ENCODE data around the gene MSRB1. TPM values are rescaled to one million over a fixed set of nuclear protein-coding genes. Genes with fewer than 3 reads are reported as not detected.

The MSRB1 gene
- total and polyA plus RNA-seq, 2 of the 13 experiments (the other 11 are each of a cell fraction or from before 2014, with no cell fraction given), result 32.1 to 75.4 TPM

DNA sequence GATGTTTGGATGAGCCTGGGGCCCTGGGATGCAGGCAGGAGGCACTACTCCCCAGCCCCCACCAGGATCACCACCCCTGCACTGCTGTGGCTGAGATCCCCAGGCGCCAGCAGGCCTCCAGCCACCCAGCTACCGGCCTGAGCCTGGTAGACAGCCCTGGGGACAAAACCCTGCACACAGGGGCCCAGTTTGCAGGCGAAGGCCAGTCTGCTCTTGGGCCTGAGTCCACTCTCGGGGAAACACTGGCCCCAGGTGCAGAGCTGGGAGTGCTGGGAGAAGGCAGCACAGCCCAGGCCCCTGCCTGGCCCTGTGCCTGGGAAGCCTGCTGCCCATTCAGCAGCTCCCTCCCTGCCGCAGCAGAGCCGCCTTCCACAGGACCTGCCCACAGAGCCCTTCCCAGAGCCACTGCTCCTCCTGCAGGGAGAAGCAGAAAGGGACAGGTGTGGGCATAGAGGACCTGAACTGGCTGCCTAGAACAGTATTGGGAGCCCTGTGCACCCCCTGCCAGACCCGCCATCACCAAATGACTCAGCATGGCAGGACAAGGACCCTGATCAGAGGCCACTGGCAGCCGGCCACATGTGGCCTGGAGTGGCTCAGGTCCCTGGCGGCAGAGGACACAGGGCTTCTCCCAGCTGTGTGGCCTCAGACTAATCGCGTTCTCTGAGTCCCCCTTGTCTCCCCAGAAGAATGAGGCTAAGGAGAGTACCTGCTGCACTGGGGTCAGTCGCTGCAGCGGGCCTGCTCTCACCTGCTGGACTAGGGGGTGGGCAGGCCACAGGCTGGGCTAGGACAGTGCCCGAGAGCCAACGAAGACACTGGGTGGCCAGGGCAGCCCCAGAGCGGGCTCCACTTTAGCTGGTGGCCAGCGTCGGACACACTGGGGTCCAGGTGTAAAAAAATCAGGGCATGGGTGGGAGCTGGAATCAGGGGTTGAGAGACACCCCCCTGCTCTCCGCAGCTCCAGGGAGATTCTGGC lies 10.7 kb downstream of the MSRB1 start (continued):
- no peak for TF ChIP-seq SOX6 (IDR thresholded peaks at IDR 0.05)
- TF ChIP-seq SOX6 (CRISPR knock-in tag; IDR thresholded peaks at IDR 0.05), result no peak
- TF ChIP-seq TAF15 (IDR thresholded peaks at IDR 0.05; ENCODE audit: low read depth, low read length, poor library complexity, severe bottlenecking), result no peak
- no peak for TF ChIP-seq ZNF17 (CRISPR knock-in tag; IDR thresholded peaks at IDR 0.05)
- TF ChIP-seq ZNF557 (CRISPR knock-in tag; IDR thresholded peaks at IDR 0.05), result no peak
- no peak for TF ChIP-seq ZNF703 (CRISPR knock-in tag; IDR thresholded peaks at IDR 0.05; ENCODE audit: borderline replicate concordance)
- no peak for TF ChIP-seq ZNF496 (CRISPR knock-in tag; IDR thresholded peaks at IDR 0.05; ENCODE audit: insufficient replicate concordance)
- TF ChIP-seq DNMT1 (CRISPR knock-in tag; IDR thresholded peaks at IDR 0.05), result no peak
- TF ChIP-seq GPN1 (CRISPR knock-in tag; IDR thresholded peaks at IDR 0.05; ENCODE audit: borderline replicate concordance), result no peak
- peak; percentile 76; the same call in 1 of the 2 replicates for TF ChIP-seq ZMAT3 (CRISPR knock-in tag; conservative IDR thresholded peaks at IDR 0.05)
- no peak for TF ChIP-seq RORA (CRISPR knock-in tag; IDR thresholded peaks at IDR 0.05)
- TF ChIP-seq, protein P1, sequence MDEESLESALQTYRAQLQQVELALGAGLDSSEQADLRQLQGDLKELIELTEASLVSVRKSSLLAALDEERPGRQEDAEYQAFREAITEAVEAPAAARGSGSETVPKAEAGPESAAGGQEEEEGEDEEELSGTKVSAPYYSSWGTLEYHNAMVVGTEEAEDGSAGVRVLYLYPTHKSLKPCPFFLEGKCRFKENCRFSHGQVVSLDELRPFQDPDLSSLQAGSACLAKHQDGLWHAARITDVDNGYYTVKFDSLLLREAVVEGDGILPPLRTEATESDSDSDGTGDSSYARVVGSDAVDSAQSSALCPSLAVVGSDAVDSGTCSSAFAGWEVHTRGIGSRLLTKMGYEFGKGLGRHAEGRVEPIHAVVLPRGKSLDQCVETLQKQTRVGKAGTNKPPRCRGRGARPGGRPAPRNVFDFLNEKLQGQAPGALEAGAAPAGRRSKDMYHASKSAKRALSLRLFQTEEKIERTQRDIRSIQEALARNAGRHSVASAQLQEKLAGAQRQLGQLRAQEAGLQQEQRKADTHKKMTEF (CRISPR knock-in tag; IDR thresholded peaks at IDR 0.05), result no peak
- TF ChIP-seq NR1H2 (CRISPR knock-in tag; IDR thresholded peaks at IDR 0.05; ENCODE audit: borderline replicate concordance, low read depth), result no peak
- no peak; the same call in 1 of the 2 replicates for TF ChIP-seq KLF13 (CRISPR knock-in tag; IDR thresholded peaks at IDR 0.05)
- TF ChIP-seq GATAD1 (CRISPR knock-in tag; IDR thresholded peaks at IDR 0.05), result no peak
- TF ChIP-seq, protein P2, sequence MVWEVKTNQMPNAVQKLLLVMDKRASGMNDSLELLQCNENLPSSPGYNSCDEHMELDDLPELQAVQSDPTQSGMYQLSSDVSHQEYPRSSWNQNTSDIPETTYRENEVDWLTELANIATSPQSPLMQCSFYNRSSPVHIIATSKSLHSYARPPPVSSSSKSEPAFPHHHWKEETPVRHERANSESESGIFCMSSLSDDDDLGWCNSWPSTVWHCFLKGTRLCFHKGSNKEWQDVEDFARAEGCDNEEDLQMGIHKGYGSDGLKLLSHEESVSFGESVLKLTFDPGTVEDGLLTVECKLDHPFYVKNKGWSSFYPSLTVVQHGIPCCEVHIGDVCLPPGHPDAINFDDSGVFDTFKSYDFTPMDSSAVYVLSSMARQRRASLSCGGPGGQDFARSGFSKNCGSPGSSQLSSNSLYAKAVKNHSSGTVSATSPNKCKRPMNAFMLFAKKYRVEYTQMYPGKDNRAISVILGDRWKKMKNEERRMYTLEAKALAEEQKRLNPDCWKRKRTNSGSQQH (CRISPR knock-in tag; IDR thresholded peaks at IDR 0.05; ENCODE audit: low read depth), result no peak
- TF ChIP-seq ZSCAN20 (CRISPR knock-in tag; IDR thresholded peaks at IDR 0.05; ENCODE audit: borderline replicate concordance), result no peak
- no peak for TF ChIP-seq SMAD3 (CRISPR knock-in tag; IDR thresholded peaks at IDR 0.05)
- 0 out of 2 replicates have a peak, but pooled peaks have one; percentile 32 for TF ChIP-seq RBFOX2 (IDR thresholded peaks at IDR 0.05; ENCODE audit: low read depth, low read length)
- no peak for TF ChIP-seq TAF1 (CRISPR knock-in tag; IDR thresholded peaks at IDR 0.05)
- TF ChIP-seq ZNF629 (CRISPR knock-in tag; conservative IDR thresholded peaks at IDR 0.05), result peak; percentile 90
- TF ChIP-seq ZFP82 (CRISPR knock-in tag; IDR thresholded peaks at IDR 0.05; ENCODE audit: borderline replicate concordance), result no peak
- TF ChIP-seq NFIB (CRISPR knock-in tag; IDR thresholded peaks at IDR 0.05; ENCODE audit: borderline replicate concordance), result no peak
- 0 out of 2 replicates have a peak, but pooled peaks have one; percentile 7 for TF ChIP-seq KMT2B (CRISPR knock-in tag; IDR thresholded peaks at IDR 0.05)
- no peak for TF ChIP-seq CCDC6 (CRISPR knock-in tag; IDR thresholded peaks at IDR 0.05)
- no peak for TF ChIP-seq TRIM24 (CRISPR knock-in tag; IDR thresholded peaks at IDR 0.05)
- TF ChIP-seq SP1 (IDR thresholded peaks at IDR 0.05), result no peak
- TF ChIP-seq SP1 (CRISPR knock-in tag; IDR thresholded peaks at IDR 0.05), result 0 out of 2 replicates have a peak, but pooled peaks have one; percentile 42
- no peak for TF ChIP-seq ZNF616 (CRISPR knock-in tag; IDR thresholded peaks at IDR 0.05; ENCODE audit: low read depth)
- no peak for TF ChIP-seq CBX5 (CRISPR knock-in tag; IDR thresholded peaks at IDR 0.05; ENCODE audit: borderline replicate concordance)

Measured in HepG2 (cell line).